Measurements from ENCODE around the gene TSPAN3. TPM values are rescaled to one million over a fixed set of nuclear protein-coding genes. Genes with fewer than 3 reads are reported as not detected.

TSPAN3 gene
- total and polyA plus RNA-seq, 4 donors: 49.3 to 82.8 (median 78.7) TPM

DNA sequence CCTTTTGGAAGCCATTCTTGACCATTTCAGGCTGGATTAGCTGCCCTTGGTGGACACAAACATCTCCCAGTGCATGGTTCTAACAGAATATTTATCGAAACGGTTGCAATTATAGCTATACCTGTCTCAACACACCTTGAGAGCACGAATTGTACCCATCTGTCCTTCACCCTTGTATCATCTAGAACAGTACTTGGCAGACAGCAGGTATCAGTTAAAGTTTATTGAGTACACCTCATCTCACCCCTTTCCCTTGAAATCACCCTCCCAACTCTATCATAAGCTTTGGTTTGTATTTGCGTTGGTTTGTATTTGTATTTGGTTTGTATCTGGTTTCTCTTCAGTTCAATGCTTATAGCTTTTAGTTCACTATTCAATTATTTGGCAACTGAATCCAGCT is 12.4 kb downstream of the TSPAN3 start:
- Histone ChIP-seq H3K27ac (ENCODE audit: low read depth in 1 of 2, low read length in 2 of 2) (no peak overlapping the region), H3K9ac (ENCODE audit: low read depth in 1 of 2, low read length in 2 of 2) (peak overlapping the region in 1 of 2 donors; percentile 21), H3K4me3 (ENCODE audit: low read depth in 1 of 3, low read length in 3 of 3) (no peak overlapping the region), H3K4me1 (ENCODE audit: control insufficient read depth in 4 of 4, insufficient read depth in 4 of 4, low read length in 3 of 4) (peaks cover 3 to 31% (median 29%) of the 10 kb centered on the region in 4 donors), H3K9me3 (ENCODE audit: control insufficient read depth in 4 of 4, low read length in 3 of 4) (no peaks in the 10 kb centered on the region), H3K36me3 (ENCODE audit: control insufficient read depth in 4 of 4, insufficient read depth in 3 of 4, low read depth in 1 of 4, low read length in 3 of 4) (no peaks in the 10 kb centered on the region), H3K27me3 (ENCODE audit: control insufficient read depth in 4 of 4, insufficient read depth in 4 of 4, low read length in 3 of 4) (no peaks in the 10 kb centered on the region)
- WGBS: 45% methylated on average over 4 of the region's 4 CpGs
- no peak for DNase-seq (ENCODE audit: low spot score)
- TF ChIP-seq RXRA (IDR thresholded peaks at IDR 0.05) (peak in 1 of 2 donors; percentile 57), REST (IDR thresholded peaks at IDR 0.05) (no peak), MAX (IDR thresholded peaks at IDR 0.05) (no peak), FOXA1 (IDR thresholded peaks at IDR 0.05) (no peak), GABPA (IDR thresholded peaks at IDR 0.05 in 1 of 2, conservative IDR thresholded peaks at IDR 0.05 in 1 of 2) (no peak), HNF4A (conservative IDR thresholded peaks at IDR 0.05) (peak in 1 of 2 donors; percentile 39)

DNA sequence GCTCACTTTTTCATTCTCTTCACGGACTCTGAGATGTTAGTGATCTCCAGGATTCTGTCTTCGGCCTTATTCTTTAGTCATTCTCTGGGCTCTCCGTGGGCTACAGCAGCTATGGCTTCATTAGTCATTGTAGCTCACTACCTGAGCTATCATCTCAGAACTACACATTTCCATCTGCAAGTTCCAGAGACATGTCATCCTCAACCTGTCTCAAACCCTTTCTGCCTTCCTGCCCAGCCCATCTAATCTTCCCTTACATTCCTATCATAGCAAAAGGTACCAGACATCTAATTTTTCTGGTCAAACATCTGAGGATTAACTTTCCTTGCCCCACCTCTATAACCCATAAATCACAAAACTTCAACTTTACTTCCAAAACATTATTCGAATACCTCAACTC is 13.2 kb downstream of the TSPAN3 start:
- TF ChIP-seq NR2F2 (IDR thresholded peaks at IDR 0.05): no peak
- H3K27me3 ChIP-seq (ENCODE audit: control insufficient read depth in 4 of 4, insufficient read depth in 4 of 4, low read length in 3 of 4): no peaks in the 10 kb centered on the region
- no peak for DNase-seq (ENCODE audit: low spot score)
- H3K4me1 ChIP-seq (ENCODE audit: control insufficient read depth in 4 of 4, insufficient read depth in 4 of 4, low read length in 3 of 4): peaks cover 3 to 29% (median 28%) of the 10 kb centered on the region in 4 donors
- WGBS: 95% methylated on average over 4 of the region's 4 CpGs
- H3K9ac ChIP-seq (ENCODE audit: low read depth in 1 of 2, low read length in 2 of 2): no peak overlapping the region
- H3K9me3 ChIP-seq (ENCODE audit: control insufficient read depth in 4 of 4, low read length in 3 of 4): no peaks in the 10 kb centered on the region
- no peak overlapping the region for H3K27ac ChIP-seq (ENCODE audit: low read depth in 1 of 2, low read length in 2 of 2)
- peaks cover 0 to 2% (median 0%) of the 10 kb centered on the region in 4 donors for H3K36me3 ChIP-seq (ENCODE audit: control insufficient read depth in 4 of 4, insufficient read depth in 3 of 4, low read depth in 1 of 4, low read length in 3 of 4)
- no peak overlapping the region for H3K4me3 ChIP-seq (ENCODE audit: low read depth in 1 of 3, low read length in 3 of 3)

DNA sequence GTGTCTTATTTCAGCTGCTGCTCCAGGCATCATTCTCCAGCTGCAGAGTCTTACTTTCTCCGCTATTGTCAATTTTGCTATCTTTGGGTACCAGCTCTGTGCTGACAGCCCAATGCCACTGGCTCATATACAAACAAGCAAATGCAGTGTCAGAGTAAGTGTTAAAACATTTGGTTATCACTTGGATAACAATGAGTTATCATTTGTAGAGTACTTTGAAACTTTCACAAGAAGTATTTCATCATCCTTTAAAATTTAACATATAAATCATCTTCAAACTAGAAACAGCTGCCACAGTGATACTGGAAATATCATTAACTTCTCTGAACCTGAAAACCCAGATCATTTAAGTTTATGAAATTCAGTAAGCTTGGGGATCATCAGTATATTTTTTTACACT is 13.8 kb downstream of the TSPAN3 start:
- Histone ChIP-seq H3K9ac (ENCODE audit: low read depth in 1 of 2, low read length in 2 of 2) (no peak overlapping the region), H3K27me3 (ENCODE audit: control insufficient read depth in 4 of 4, insufficient read depth in 4 of 4, low read length in 3 of 4) (no peaks in the 10 kb centered on the region), H3K27ac (ENCODE audit: low read depth in 1 of 2, low read length in 2 of 2) (no peak overlapping the region), H3K36me3 (ENCODE audit: control insufficient read depth in 4 of 4, insufficient read depth in 3 of 4, low read depth in 1 of 4, low read length in 3 of 4) (peaks cover 0 to 7% (median 1%) of the 10 kb centered on the region in 4 donors), H3K4me3 (ENCODE audit: low read depth in 1 of 3, low read length in 3 of 3) (no peak overlapping the region), H3K4me1 (ENCODE audit: control insufficient read depth in 4 of 4, insufficient read depth in 4 of 4, low read length in 3 of 4) (peaks cover 3 to 29% (median 27%) of the 10 kb centered on the region in 4 donors), H3K9me3 (ENCODE audit: control insufficient read depth in 4 of 4, low read length in 3 of 4) (no peaks in the 10 kb centered on the region)
- TF ChIP-seq GABPA (IDR thresholded peaks at IDR 0.05 in 1 of 2, conservative IDR thresholded peaks at IDR 0.05 in 1 of 2) (no peak), ATF3 (IDR thresholded peaks at IDR 0.05) (no peak), RXRA (IDR thresholded peaks at IDR 0.05) (no peak), JUND (IDR thresholded peaks at IDR 0.05) (no peak), HNF4G (IDR thresholded peaks at IDR 0.05) (no peak), RAD21 (IDR thresholded peaks at IDR 0.05) (no peak), REST (IDR thresholded peaks at IDR 0.05) (no peak), NR2F2 (IDR thresholded peaks at IDR 0.05) (no peak), SP1 (IDR thresholded peaks at IDR 0.05) (no peak), HNF4A (conservative IDR thresholded peaks at IDR 0.05) (no peak), YY1 (IDR thresholded peaks at IDR 0.05) (no peak)
- TF ChIP-seq, protein P1, sequence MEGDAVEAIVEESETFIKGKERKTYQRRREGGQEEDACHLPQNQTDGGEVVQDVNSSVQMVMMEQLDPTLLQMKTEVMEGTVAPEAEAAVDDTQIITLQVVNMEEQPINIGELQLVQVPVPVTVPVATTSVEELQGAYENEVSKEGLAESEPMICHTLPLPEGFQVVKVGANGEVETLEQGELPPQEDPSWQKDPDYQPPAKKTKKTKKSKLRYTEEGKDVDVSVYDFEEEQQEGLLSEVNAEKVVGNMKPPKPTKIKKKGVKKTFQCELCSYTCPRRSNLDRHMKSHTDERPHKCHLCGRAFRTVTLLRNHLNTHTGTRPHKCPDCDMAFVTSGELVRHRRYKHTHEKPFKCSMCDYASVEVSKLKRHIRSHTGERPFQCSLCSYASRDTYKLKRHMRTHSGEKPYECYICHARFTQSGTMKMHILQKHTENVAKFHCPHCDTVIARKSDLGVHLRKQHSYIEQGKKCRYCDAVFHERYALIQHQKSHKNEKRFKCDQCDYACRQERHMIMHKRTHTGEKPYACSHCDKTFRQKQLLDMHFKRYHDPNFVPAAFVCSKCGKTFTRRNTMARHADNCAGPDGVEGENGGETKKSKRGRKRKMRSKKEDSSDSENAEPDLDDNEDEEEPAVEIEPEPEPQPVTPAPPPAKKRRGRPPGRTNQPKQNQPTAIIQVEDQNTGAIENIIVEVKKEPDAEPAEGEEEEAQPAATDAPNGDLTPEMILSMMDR (IDR thresholded peaks at IDR 0.05; ENCODE audit: low read depth, low read length, missing input control): no peak
- TF ChIP-seq, protein P2, sequence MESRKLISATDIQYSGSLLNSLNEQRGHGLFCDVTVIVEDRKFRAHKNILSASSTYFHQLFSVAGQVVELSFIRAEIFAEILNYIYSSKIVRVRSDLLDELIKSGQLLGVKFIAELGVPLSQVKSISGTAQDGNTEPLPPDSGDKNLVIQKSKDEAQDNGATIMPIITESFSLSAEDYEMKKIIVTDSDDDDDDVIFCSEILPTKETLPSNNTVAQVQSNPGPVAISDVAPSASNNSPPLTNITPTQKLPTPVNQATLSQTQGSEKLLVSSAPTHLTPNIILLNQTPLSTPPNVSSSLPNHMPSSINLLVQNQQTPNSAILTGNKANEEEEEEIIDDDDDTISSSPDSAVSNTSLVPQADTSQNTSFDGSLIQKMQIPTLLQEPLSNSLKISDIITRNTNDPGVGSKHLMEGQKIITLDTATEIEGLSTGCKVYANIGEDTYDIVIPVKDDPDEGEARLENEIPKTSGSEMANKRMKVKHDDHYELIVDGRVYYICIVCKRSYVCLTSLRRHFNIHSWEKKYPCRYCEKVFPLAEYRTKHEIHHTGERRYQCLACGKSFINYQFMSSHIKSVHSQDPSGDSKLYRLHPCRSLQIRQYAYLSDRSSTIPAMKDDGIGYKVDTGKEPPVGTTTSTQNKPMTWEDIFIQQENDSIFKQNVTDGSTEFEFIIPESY (IDR thresholded peaks at IDR 0.05): no peak
- 98% methylated on average over 1 of the region's 1 CpG for WGBS
- DNase-seq (ENCODE audit: low spot score): no peak

Measured in liver (tissue), 9 donors.